ENCODE results near the gene ACADSB. TPM values are rescaled to one million over a fixed set of nuclear protein-coding genes. Genes with fewer than 3 reads are reported as not detected.

Gene ACADSB
- total RNA-seq, 6 donors from 2014 or later, result 10.4 to 48.2 (median 30.2) TPM

- WGBS, 2 donors, result 57 to 62% methylated on average over 5 of the region's 5 CpGs
- Histone ChIP-seq H3K4me1 (no peaks in the 10 kb centered on the region), H3K27ac (no peak overlapping the region), H3K36me3 (no peaks in the 10 kb centered on the region), H3K27me3 (no peaks in the 10 kb centered on the region), H3K9me3 (no peaks in the 10 kb centered on the region), H3K4me3 (no peak overlapping the region)
- no peak for TF ChIP-seq POLR2A (IDR thresholded peaks at IDR 0.05)
- TF ChIP-seq CTCF (IDR thresholded peaks at IDR 0.05), result no peak
- no peak for DNase-seq
- ATAC-seq (ENCODE audit: low FRiP score in 2 of 2), result no peak
Observed at GRCh38 chr10:122974023-122974422, 34.8 kb upstream of the ACADSB start.

- ATAC-seq (ENCODE audit: low FRiP score in 2 of 2), result no peak
- H3K36me3 ChIP-seq, result no peaks in the 10 kb centered on the region
- no peaks in the 10 kb centered on the region for H3K9me3 ChIP-seq
- TF ChIP-seq EP300 (IDR thresholded peaks at IDR 0.05) (no peak), CTCF (IDR thresholded peaks at IDR 0.05) (no peak), POLR2AphosphoS5 (IDR thresholded peaks at IDR 0.05) (no peak), POLR2A (IDR thresholded peaks at IDR 0.05) (no peak)
- WGBS, 2 donors, result 68 to 74% methylated on average over 3 of the region's 3 CpGs
- no peak overlapping the region for H3K27ac ChIP-seq
- H3K4me1 ChIP-seq, result peaks cover 1 to 4% (median 2%) of the 10 kb centered on the region in 4 donors
- DNase-seq, result no peak
- no peak overlapping the region for H3K4me3 ChIP-seq
- no peaks in the 10 kb centered on the region for H3K27me3 ChIP-seq
Observed at GRCh38 chr10:122974543-122975064, 34.2 kb upstream of the ACADSB start.

- peak; percentile 99 for ATAC-seq (ENCODE audit: low FRiP score in 2 of 2)
- peak; percentile 95 to 100 (median 99) for TF ChIP-seq CTCF (IDR thresholded peaks at IDR 0.05)
- TF ChIP-seq POLR2A (IDR thresholded peaks at IDR 0.05), result peak in 2 of 4 donors; percentile 69 to 78
- peak; percentile 77 to 82 for TF ChIP-seq POLR2AphosphoS5 (IDR thresholded peaks at IDR 0.05)
- peak in 1 of 4 donors; percentile 29 for TF ChIP-seq EP300 (IDR thresholded peaks at IDR 0.05)
- 2 to 4% methylated on average over 10 to 47 of the region's 73 CpGs for WGBS, 2 donors
- no peaks in the 10 kb centered on the region for H3K9me3 ChIP-seq
- peak; percentile 89 to 96 for DNase-seq
- peaks cover 10 to 16% (median 13%) of the 10 kb centered on the region in 4 donors for H3K4me1 ChIP-seq
- peak within 1 kb of the TSS; percentile 42 to 90 (median 72) for H3K4me3 ChIP-seq
- H3K27me3 ChIP-seq, result no peaks in the 10 kb centered on the region
- peaks cover 0 to 4% (median 0%) of the 10 kb centered on the region in 4 donors for H3K36me3 ChIP-seq
- H3K27ac ChIP-seq, result peak within 1 kb of the TSS; percentile 87 to 96 (median 94)
Observed at GRCh38 chr10:122980209-122981065, 28.4 kb upstream of the ACADSB start, which contains the start of gene PSTK. PSTK (plus strand) TSS chr10:122980401; CDS start chr10:122980480, 79 bp downstream.

GRCh38 chr10:122981066-122981464 lies 27.7 kb upstream of the ACADSB start:
- WGBS, 2 donors, result 30 to 39% methylated on average over 4 of the region's 4 CpGs
- Histone ChIP-seq H3K27ac (peak overlapping the region in 1 of 4 donors; percentile 96), H3K9me3 (no peaks in the 10 kb centered on the region), H3K36me3 (peaks cover 0 to 4% (median 0%) of the 10 kb centered on the region in 4 donors), H3K27me3 (no peaks in the 10 kb centered on the region), H3K4me1 (peaks cover 10 to 16% (median 13%) of the 10 kb centered on the region in 4 donors), H3K4me3 (peak overlapping the region in 3 of 4 donors; percentile 68 to 90 (median 75))
- ATAC-seq (ENCODE audit: low FRiP score in 2 of 2), result peak in 1 of 2 donors; percentile 20
- DNase-seq, result no peak
- TF ChIP-seq CTCF (IDR thresholded peaks at IDR 0.05) (peak in 5 of 6 experiments; percentile 8 to 49 (median 22)), POLR2AphosphoS5 (IDR thresholded peaks at IDR 0.05) (no peak), EP300 (IDR thresholded peaks at IDR 0.05) (no peak)
